Lung microvascular endothelial cell (primary cell): ENCODE data around the gene HAT1. TPM values are rescaled to one million over a fixed set of nuclear protein-coding genes. Genes with fewer than 3 reads are reported as not detected.
"Not testable (repeated sequence)": the region's sequence is repeated elsewhere in the genome, so short reads cannot be mapped to it uniquely, and the experiment has no call there.

ENCODE experiments used
- DNase-seq, 2 donors: peaks; one replicate each; pipeline versions ENCODE4 v3.0.0 to v3.0.0-alpha.2; 2010; ENCODE audit warnings: low read depth in 2 of 2
- total RNA-seq: library from RNA; depleted of rRNA; stranded (reverse); fragments of >200 nt; gene quantifications from 2 replicates; pipeline ENCODE4 v1.2.1, GENCODE V29; 2014

The HAT1 gene, protein sequence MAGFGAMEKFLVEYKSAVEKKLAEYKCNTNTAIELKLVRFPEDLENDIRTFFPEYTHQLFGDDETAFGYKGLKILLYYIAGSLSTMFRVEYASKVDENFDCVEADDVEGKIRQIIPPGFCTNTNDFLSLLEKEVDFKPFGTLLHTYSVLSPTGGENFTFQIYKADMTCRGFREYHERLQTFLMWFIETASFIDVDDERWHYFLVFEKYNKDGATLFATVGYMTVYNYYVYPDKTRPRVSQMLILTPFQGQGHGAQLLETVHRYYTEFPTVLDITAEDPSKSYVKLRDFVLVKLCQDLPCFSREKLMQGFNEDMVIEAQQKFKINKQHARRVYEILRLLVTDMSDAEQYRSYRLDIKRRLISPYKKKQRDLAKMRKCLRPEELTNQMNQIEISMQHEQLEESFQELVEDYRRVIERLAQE
- 17.9 and 21.8 TPM in 2 replicates for total RNA-seq

- DNase-seq = peak; percentile 98 to 99
These were observed at the start of gene HAT1 for GRCh38 chr2:171922230-171923022. Gene HAT1 (plus strand): TSS chr2:171922461. CDS start chr2:171922501, 40 bp downstream.

GRCh38 chr2:171874517-171874916 lies 47.7 kb upstream of the HAT1 start:
- no peak for DNase-seq

DNA sequence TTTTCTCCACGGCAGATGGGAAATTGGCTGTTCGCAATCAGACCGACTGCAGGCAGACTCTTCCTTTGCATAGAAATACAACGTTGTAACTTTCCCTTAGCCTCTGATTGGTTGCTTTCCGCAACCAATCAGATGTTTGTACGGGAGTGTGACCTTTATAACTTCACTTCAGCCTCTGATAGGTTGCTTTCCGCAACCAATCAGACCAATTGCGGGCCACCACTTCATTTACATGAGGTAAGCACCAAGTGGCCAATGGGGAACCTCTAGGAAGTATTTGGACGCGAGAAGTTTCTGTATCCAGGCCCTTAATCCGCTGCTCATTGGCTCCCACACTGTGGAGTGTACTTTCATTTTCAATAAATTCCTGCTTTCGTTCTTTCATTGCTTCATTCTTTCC lies 47.3 kb upstream of the HAT1 start:
- no peak for DNase-seq

DNA sequence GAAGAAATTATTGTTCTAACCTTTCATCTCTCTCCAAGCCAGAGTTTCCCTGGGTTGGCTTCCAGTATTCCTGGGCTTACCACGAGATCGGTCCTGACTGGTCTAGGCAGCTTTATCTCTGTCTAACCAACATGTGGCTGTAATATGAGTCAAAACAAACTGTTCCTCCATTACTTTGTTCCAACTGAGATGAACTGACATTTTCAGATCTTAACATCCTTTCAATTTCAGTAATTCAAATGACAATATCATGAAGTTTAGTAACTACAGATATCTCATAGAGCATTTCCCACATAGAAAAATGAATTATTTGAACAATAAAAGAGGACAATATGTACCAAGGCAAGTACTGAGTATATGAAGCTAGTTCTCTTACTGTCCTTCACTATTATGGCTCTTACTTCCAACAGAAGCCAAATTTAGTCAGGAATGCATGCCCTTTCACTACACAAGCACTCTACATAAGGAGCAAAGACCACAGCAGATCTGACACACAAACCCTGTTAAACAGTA lies 43.7 kb upstream of the HAT1 start:
- peak in 1 of 2 donors; percentile 3 for DNase-seq

- DNase-seq = no peak
These were observed 42.4 kb upstream of the HAT1 start for GRCh38 chr2:171879865-171880264.

- DNase-seq = no peak
These were observed 41.5 kb upstream of the HAT1 start for GRCh38 chr2:171880774-171881173.

GRCh38 chr2:171882089-171882769 lies 40.0 kb upstream of the HAT1 start:
- DNase-seq = no peak

DNA sequence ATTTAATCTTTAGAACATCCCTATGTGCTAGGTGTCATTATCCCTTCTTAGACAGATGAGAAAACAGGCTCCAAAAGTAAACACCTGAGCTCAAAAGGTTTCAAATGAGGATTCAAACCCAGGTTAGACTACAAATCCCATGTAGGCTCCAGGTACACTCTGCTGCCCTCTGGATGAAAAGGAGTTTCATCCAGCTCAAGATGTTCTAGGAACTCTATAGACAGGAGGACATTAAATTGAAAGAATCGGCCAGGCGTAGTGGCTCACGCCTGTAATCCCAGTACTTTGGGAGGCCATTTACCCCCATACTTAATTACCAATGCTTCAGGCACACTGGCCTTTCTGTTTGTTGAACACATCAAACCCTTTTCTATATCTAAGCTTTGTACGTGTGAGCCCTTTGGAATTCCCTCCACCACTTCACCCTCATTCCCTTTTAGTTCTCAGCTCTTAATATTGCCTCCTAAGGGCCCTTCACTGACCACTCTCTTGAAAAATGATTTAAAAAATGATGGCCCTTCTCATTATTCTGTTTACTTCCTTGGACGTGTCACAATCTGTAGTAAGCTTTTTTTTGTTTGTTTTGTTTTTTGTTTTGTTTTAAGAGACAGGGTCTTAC lies 38.9 kb upstream of the HAT1 start:
- no peak for DNase-seq

DNA sequence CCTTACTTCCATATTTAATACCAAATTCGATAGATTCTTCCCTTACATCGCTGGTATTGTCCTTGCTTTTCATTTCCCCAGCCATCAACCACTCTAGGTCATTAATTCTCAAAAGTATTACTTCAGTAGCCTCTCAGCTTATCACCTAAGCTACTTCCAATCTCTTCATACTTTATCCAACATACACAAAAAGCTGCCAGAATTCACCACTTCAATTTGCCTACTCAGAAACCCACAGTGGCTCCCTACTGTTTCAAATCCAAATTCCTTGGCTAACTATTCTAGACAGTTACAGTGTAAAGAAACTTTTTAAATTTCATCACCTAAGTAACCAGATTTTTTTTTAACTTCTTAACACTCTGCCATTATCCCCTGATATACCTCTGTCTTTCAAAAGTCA lies 32.9 kb upstream of the HAT1 start:
- no peak for DNase-seq

GRCh38 chr2:171889808-171890207 lies 32.5 kb upstream of the HAT1 start:
- DNase-seq = no peak

GRCh38 chr2:171893196-171893823 lies 29.0 kb upstream of the HAT1 start:
- DNase-seq = peak in 1 of 2 donors; percentile 1

GRCh38 chr2:171893824-171894611 lies 28.2 kb upstream of the HAT1 start, which contains the start of gene SLC25A12:
Gene SLC25A12 (minus strand): TSS chr2:171894244. CDS start chr2:171894214, 30 bp downstream.
- DNase-seq = peak; percentile 82 to 85

- DNase-seq = no peak
These were observed 27.7 kb upstream of the HAT1 start for GRCh38 chr2:171894612-171894947.

DNA sequence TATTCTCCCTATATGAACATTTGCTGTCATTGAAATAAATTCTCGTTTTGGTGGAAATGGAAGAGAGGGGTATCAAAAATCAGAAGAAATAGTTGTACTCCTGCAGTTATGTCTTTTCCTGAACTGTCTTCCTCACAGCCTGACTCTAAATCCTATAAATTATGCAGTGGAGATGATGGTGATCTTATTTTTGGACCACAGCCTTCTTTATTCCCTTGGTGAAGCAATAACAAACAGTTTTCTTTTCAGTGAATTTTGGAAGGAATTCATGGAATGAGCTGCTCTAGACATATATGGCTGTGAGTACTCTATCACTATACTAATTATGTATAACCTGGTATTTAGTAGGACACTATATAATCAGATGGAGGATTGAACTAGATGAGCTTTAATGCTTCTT lies 26.5 kb upstream of the HAT1 start:
- no peak for DNase-seq

DNA sequence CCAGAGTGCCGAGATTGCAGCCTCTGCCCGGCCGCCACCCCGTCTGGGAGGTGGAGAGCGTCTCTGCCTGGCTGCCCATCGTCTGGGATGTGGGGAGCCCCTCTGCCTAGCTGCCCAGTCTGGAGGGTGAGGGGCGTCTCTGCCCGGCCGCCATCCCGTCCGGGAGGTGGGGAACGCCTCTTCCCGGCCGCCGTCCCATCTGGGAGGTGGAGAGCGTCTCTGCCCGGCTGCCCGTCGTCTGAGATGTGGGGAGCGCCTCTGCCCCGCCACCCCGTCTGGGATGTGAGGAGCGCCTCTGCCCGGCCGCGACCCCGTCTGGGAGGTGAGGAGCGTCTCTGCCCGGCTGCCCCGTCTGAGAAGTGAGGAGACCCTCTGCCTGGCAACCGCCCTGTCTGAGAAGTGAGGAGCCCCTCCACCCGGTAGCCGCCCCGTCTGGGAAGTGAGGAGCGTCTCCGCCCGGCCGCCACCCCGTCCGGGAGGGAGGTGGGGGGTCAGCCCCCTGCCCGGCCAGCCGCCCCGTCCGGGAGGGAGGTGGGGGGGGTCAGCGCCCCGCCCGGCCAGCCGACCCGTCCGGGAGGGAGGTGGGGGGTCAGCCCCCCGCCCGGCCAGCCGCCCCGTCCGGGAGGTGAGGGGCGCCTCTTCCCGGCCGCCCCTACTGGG lies 22.5 kb upstream of the HAT1 start:
- not testable (repeated sequence) for DNase-seq

GRCh38 chr2:171902840-171903420 lies 19.3 kb upstream of the HAT1 start:
- DNase-seq = no peak

GRCh38 chr2:171908235-171908634 lies 14.0 kb upstream of the HAT1 start:
- no peak for DNase-seq

DNA sequence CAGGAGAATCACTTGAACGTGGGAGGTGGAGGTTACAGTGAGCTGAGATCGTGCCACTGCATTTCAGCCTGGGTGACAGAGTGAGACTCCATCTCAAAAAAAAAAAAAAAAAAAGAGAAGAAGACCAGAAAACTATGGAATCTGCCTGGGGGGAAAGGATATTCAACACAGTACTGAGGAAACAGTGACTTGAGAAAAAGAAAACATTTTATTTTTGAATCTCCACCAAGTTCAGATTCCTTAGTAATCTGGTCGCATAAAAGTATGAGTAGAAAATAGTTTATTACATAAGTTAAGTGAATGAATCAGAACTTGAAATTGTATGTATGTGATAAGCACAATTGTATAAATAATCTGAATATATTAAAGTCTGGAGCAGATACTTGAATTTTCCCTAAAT lies 13.0 kb upstream of the HAT1 start:
- no peak for DNase-seq

DNA sequence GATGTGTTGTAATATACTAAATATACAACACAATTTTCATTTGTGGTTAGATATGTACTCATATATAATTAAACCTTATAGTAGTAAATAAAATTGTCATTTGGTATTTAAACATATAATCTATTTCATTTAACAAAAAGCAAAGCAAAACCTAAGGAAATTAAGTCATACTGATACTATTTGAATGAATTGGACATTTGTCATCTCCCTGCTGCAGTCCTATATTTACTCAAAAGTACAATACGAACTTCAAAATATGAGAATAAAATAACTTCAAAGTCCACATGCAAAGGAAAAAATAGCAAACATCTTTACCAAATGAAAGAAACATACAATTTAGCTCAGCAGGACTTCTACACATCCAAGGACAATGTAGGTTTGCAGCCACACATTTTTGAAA lies 11.8 kb upstream of the HAT1 start:
- DNase-seq = no peak
